Spleen (tissue), 11 donors: Measurements from ENCODE around the gene RTN3. TPM values are rescaled to one million over a fixed set of nuclear protein-coding genes. Genes with fewer than 3 reads are reported as not detected.

Experiments
- DNase-seq: peaks from one replicate; pipeline ENCODE4 v3.0.0-alpha.2; 2020
- H3K27ac ChIP-seq, 8 donors: fragments of 200-600 bp; sonication (generic) in 7 of 8; 1 replicate in 4 of 8; 2 replicates in 4 of 8; pipeline versions ENCODE4 v1.5.0 to v1.8.0; 2016 to 2021; ENCODE audit warnings: inconsistent platforms in 4 of 8, mild to moderate bottlenecking in 4 of 8, moderate library complexity in 1 of 8
- H3K27me3 ChIP-seq, 7 donors: fragments of 200-600 bp; sonication (generic) in 6 of 7; replicated peaks in 1 of 7; 1 replicate in 4 of 7; 2 replicates in 3 of 7; pipeline versions ENCODE4 v1.5.0 to v1.8.0; 2016 to 2021; ENCODE audit warnings: inconsistent platforms in 3 of 7, mild to moderate bottlenecking in 1 of 7
- H3K36me3 ChIP-seq, 6 donors: fragments of 200-600 bp; sonication (generic) in 5 of 6; 1 replicate in 4 of 6; 2 replicates in 2 of 6; pipeline versions ENCODE4 v1.5.0 to v1.8.0; 2016 to 2021; ENCODE audit warnings: inconsistent platforms in 2 of 6
- H3K4me1 ChIP-seq, 6 donors: fragments of 200-600 bp; sonication (generic) in 5 of 6; 1 replicate in 3 of 6; 2 replicates in 3 of 6; pipeline versions ENCODE4 v1.5.0 to v1.8.0; 2016 to 2021; ENCODE audit warnings: inconsistent platforms in 3 of 6
- H3K4me3 ChIP-seq, 8 donors: fragments of 200-600 bp; sonication (generic) in 7 of 8; 1 replicate in 4 of 8; 2 replicates in 4 of 8; pipeline versions ENCODE4 v1.5.0 to v1.8.0; 2016 to 2021; ENCODE audit warnings: inconsistent platforms in 4 of 8, mild to moderate bottlenecking in 4 of 8, moderate library complexity in 2 of 8
- H3K9me3 ChIP-seq, 8 donors: fragments of 200-600 bp; sonication (generic) in 7 of 8; 1 replicate in 4 of 8; 2 replicates in 4 of 8; pipeline versions ENCODE4 v1.5.0 to v1.8.0; 2016 to 2021; ENCODE audit warnings: inconsistent platforms in 4 of 8
- POLR2A ChIP-seq, 3 donors: fragments of 450-650 bp; IDR thresholded peaks; one replicate each; pipeline ENCODE4 v1.5.1; 2017; ENCODE audit warnings: antibody characterized with exemption in 3 of 3, mild to moderate bottlenecking in 1 of 3
- POLR2AphosphoS5 ChIP-seq, 3 donors: sonication (generic); formaldehyde crosslinking; IDR thresholded peaks; one replicate each; pipeline ENCODE4 v1.5.1; 2017; ENCODE audit warnings: antibody characterized with exemption in 3 of 3
- WGBS, 5 donors: extraction: QIAGEN DNeasy Blood & Tissue Kit in 3 of 5; methylation state at CpG; one replicate each; pipeline versions ENCODE4 v1.1.5 to v1.1.7; 2013 to 2018; 5-methylcytosine and 5-hydroxymethylcytosine counted together
- intact Hi-C: fragments of 100-400 bp; cut with DNase I; formaldehyde crosslinking; loops from one replicate; pipeline ENCODE4 v1.15.0; 2023; ENCODE audit warnings: low total_unique reads
- polyA plus RNA-seq, 3 donors: library from polyadenylated mRNA; stranded (reverse); fragments of 200-250 nt; gene quantifications; one replicate each; pipeline ENCODE4 v1.2.1, GENCODE V29; 2013
- total RNA-seq, 7 donors: library from RNA; depleted of rRNA in 3 of 7; stranded (reverse); fragments of >200 nt in 3 of 7; fragmentation: NEBNext Ultra II Directional in 4 of 7; extraction: Animal tissue kit (Norgen Biotek cat#: 25700) in 4 of 7; gene quantifications; one replicate each; pipeline versions ENCODE4 v1.1.0 to v1.2.1, GENCODE V29; 2016 to 2021
- TF ChIP-seq, protein P1 (sequence below), 11 experiments: fragments of 200-600 bp in 7 of 11; fragments of 450-650 bp in 4 of 11; sonication (generic) in 4 of 11; IDR thresholded peaks in 8 of 11; conservative IDR thresholded peaks in 3 of 11; 1 replicate in 7 of 11; 2 replicates in 4 of 11; pipeline versions ENCODE4 v1.4.0 to v1.8.0; 2016 to 2021; ENCODE audit warnings: antibody characterized with exemption in 11 of 11, inconsistent platforms in 4 of 11, mild to moderate bottlenecking in 1 of 11
- donor health status: healthy with polysubstance abuse.
- donor health status: DM: no; HTN: no; CAD: no; lungs with moderate emphysema.
- donor health status: DM: no; HTN: no; CAD: no.
- donor health status: Bipolar disorder and iron deficiency.
- donor health status: healthy.
- donor health status: DM: no; HTN: no; CAD: no.
- donor health status: DM: yes; HTN: yes; CAD: no.

Gene RTN3
- total and polyA plus RNA-seq, 10 donors: 17.6 to 166 (median 76.2) TPM

DNA sequence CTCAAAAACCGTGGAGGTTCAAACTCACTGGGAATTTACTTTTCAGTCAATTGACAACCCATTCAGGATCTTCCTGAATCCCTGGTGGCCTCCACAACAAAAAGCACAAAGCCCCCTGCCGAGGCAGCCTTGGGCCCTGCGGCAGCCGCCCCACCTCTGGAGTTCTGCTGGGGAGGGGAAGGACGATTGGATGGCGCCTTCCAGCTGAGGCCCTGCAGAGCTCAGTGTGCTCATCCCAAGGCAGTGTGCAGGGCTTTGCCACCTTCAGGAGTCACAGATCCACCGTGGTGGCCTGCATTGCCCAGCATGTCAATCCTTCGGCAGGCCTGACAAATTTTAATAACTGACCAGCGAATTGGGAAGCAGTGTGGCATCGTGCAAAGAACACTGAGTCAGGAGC is 79.9 kb downstream of the RTN3 start:
- Histone ChIP-seq H3K9me3 (no peaks in the 10 kb centered on the region), H3K36me3 (peaks cover 0 to 72% (median 17%) of the 10 kb centered on the region in 6 donors), H3K27ac (no peak overlapping the region), H3K4me1 (peaks cover 0 to 18% (median 4%) of the 10 kb centered on the region in 6 donors), H3K4me3 (no peak overlapping the region), H3K27me3 (no peaks in the 10 kb centered on the region)
- intact Hi-C loops: no loop called here
- TF ChIP-seq POLR2AphosphoS5 (IDR thresholded peaks at IDR 0.05) (peak; percentile 12 to 58 (median 23)), POLR2A (IDR thresholded peaks at IDR 0.05) (no peak)
- TF ChIP-seq, protein P1, sequence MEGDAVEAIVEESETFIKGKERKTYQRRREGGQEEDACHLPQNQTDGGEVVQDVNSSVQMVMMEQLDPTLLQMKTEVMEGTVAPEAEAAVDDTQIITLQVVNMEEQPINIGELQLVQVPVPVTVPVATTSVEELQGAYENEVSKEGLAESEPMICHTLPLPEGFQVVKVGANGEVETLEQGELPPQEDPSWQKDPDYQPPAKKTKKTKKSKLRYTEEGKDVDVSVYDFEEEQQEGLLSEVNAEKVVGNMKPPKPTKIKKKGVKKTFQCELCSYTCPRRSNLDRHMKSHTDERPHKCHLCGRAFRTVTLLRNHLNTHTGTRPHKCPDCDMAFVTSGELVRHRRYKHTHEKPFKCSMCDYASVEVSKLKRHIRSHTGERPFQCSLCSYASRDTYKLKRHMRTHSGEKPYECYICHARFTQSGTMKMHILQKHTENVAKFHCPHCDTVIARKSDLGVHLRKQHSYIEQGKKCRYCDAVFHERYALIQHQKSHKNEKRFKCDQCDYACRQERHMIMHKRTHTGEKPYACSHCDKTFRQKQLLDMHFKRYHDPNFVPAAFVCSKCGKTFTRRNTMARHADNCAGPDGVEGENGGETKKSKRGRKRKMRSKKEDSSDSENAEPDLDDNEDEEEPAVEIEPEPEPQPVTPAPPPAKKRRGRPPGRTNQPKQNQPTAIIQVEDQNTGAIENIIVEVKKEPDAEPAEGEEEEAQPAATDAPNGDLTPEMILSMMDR (IDR thresholded peaks at IDR 0.05 in 8 of 11, conservative IDR thresholded peaks at IDR 0.05 in 3 of 11): no peak
- no peak for DNase-seq
- 86 to 88% (median 87%) methylated on average over 8 to 10 of the region's 10 CpGs for WGBS, 5 donors

DNA sequence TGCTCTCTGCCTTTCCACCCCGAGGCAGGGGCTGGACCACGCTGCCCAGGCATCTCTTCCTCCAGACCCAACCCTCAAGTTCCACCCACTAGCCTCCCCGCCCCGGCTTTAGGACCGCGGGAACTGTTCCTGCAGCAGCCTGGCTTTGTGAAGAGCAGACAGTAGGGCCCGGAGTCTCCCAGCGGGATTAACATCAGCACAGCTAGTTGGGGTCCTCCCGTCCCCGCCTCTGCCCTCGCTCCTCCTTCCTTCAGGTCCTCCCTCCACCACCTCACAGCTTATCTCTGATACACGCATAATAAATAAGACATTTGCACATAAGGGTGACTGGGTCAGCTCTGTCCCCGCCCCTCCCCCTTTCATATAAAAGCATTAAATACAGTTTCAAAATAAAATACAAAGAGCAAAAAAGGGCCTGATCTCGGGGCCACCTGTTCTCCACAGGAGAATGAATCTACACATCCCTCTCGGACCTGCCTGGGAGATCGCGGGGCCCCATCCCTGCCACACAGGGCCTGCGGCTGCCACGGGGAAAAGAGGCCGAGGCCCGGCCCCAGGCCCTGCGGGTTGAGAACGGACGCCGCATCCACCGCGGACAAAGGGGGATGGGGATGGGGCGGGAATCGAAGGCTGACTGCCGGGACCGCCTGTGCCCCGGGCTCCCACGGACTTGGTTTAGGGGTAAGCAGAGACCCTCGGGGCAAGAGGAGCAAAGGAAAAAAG is 80.8 kb downstream of the RTN3 start:
- intact Hi-C loops: no loop called here
- TF ChIP-seq POLR2A (IDR thresholded peaks at IDR 0.05): no peak
- TF ChIP-seq, protein P1 (IDR thresholded peaks at IDR 0.05 in 8 of 11, conservative IDR thresholded peaks at IDR 0.05 in 3 of 11): no peak
- TF ChIP-seq POLR2AphosphoS5 (IDR thresholded peaks at IDR 0.05): peak in 2 of 3 donors; percentile 1 to 3
- H3K27ac ChIP-seq: no peak overlapping the region
- no peaks in the 10 kb centered on the region for H3K9me3 ChIP-seq
- H3K36me3 ChIP-seq: peaks cover 0 to 63% (median 15%) of the 10 kb centered on the region in 6 donors
- H3K4me3 ChIP-seq: peak overlapping the region in 3 of 8 donors; percentile 10 to 40 (median 34)
- no peak for DNase-seq
- H3K27me3 ChIP-seq: no peaks in the 10 kb centered on the region
- H3K4me1 ChIP-seq: peaks cover 0 to 27% (median 10%) of the 10 kb centered on the region in 6 donors
- 78 to 93% (median 89%) methylated on average over 34 of the region's 34 CpGs for WGBS, 5 donors

DNA sequence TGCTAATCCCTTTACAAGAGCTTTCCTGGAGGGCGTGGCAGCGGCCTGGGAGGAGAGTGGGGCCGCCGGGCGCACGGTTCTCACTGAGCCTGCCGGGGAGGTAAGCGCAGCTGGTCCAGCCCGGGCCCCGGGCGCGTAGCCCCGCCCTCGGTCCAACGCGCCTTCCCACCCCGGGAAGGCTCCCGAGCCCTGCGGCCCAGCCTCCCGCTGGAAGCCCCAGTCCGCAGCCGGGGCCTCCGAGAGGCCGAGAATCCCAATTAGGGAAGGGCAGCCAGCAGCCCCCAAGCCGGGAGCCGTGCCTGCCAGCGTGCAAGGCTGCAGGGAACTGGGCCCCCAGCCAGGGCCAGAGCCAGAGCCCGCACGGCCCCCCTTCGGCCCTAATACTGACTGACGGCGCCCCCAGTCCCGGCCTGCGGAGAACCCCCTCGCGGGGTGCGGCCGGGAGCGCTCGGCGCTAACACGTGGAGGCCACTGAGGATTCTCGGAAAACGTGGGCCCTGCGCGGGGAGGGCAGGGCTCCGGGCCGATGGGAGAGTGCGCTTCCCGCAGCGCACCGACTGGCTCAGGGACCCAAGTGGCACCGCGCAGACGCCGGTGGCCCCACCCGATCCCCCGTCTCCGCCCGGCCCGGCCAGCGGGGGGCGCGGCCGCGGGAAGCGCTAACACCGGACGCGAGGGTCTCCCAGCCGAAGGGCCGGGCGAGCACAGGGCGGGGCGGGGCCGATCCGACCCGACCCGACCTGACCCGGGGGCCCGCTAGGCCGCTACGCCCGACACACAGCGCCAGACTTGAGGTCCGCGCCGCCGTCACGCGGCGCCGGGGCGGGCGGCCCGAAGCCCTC is 81.6 kb downstream of the RTN3 start:
- Histone ChIP-seq H3K9me3 (no peaks in the 10 kb centered on the region), H3K4me1 (peaks cover 0 to 35% (median 13%) of the 10 kb centered on the region in 6 donors), H3K27ac (peak overlapping the region in 4 of 8 donors; percentile 1 to 33 (median 28)), H3K36me3 (peaks cover 0 to 56% (median 12%) of the 10 kb centered on the region in 6 donors), H3K27me3 (no peaks in the 10 kb centered on the region), H3K4me3 (peak overlapping the region in 6 of 8 donors; percentile 9 to 40 (median 12))
- TF ChIP-seq, protein P1 (IDR thresholded peaks at IDR 0.05 in 8 of 11, conservative IDR thresholded peaks at IDR 0.05 in 3 of 11): no peak
- peak in 2 of 3 donors; percentile 5 to 46 for TF ChIP-seq POLR2AphosphoS5 (IDR thresholded peaks at IDR 0.05)
- no peak for DNase-seq
- WGBS, 5 donors: 68 to 96% (median 85%) methylated on average over 44 to 96 of the region's 96 CpGs
- intact Hi-C loops: no loop called here
